ENCODE measurements around the gene RADIL.

GRCh38 chr7:4834601-4835397, 48.7 kb downstream of the RADIL start:
- TF ChIP-seq CTCF (IDR thresholded peaks at IDR 0.05): no peak
- TF ChIP-seq EP300 (IDR thresholded peaks at IDR 0.05): no peak
- no peak for TF ChIP-seq POLR2A (IDR thresholded peaks at IDR 0.05)
- TF ChIP-seq POLR2AphosphoS5 (IDR thresholded peaks at IDR 0.05): no peak
